Cerebellar cortex (tissue), 1 donor: ENCODE measurements around the gene DNAJC27.
"Not testable (repeated sequence)": the region's sequence is repeated elsewhere in the genome, so short reads cannot be mapped to it uniquely, and the experiment has no call there.

Experiments used
- DNase-seq: peaks from one replicate; pipeline ENCODE4 v3.0.0-alpha.2; 2015; ENCODE audit warnings: low spot score

Gene DNAJC27

DNA sequence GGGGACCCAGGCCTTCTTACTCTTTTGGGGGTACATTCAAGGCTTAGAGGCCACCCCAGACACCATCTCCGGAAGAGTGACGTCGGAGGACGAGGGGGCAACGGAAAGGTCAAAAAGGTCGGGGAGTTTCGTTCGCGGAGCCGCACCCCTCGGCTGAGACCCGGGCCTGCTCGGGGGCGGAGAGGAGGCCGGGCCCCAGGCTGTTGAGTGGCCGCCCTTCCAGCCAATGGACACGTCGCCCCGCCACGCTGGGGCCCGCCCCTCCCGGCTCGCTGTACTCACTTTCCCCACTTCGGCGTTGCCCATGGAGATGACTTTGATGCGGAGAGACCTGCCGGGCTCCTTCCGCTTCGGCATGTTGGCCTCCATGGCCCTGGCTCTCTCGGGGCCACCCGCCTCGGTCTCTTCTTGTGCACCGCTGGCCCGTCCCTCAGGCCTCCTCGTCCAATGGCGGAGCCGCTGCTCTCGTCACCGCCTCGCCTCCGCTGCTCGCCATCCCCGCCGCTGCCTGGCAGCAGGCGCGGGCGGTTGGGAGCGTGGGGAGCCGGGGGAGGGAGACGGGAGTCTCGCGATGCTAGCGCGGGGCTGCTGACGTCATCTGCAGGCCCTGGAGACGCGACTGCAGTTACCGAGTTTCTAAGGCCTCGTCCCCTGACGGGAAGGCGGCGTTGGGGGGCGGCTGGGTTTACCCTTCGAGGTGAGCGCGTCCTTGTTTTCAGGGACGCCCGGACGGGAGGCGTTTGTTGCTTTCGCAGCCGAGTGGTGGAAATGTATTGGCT, at the start of gene DNAJC27:
DNAJC27 (minus strand) TSS at position 420 of the 779 bp plus-strand sequence; CDS start at position 369, 51 bp downstream.
- peak; percentile 98 for DNase-seq

DNA sequence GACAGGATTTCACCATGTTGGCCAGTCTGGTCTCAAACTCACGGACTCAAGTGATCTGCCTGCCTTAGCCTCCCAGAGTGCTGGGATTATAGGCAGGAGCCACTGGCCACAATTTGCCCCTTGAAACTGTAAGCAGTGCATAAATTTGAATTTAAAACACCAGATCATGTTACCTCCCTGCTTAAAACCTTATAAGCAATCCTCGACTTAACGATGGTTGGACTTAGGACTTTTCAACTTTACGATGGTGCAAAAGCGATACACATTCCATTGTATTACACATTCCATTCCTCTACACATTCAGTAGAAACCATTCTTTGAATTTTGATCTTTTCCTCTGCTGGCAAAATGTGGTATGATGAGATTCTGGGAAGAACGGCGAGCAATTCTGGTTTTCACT, 46.9 kb upstream of the DNAJC27 start:
- DNase-seq, result no peak

DNA sequence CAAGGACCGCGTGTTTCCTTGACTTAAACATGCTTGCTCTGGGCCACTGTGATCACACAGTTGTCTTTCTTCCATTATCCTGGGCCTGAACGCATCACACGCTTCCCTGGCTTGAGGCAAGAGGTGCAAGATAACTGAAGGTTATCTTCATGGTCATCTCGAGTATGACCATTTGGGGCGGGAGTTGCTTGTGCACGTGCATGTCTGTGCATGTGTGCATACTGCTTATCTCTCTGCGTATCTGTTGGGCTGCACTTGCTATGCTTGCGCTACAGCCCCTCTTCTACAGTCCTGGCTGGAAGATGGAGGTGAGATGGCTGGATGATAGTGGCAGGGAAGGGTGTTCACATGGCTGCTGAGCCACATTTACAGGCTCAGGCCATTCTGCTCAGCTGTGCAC, 42.9 kb upstream of the DNAJC27 start:
- no peak for DNase-seq

DNA sequence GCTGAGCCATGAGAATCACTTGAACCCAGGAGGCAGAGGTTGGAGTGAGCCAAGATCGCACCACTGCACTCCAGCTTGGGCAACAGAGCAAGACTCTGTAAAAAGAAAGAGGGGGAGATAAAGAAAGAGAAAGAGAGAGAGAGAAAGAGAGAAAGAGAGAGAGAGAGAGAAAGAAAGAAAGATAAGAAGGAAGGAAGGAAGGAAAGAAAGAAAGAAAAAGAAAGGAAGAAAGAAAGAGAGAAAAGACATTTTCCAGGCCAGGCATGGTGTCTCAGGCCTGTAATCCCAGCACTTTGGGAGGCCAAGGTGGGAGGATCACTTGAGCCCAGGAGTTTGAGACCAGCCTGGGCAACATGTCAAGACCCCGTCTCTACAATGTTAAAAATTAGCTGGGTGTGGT, 39.6 kb upstream of the DNAJC27 start:
- not testable (repeated sequence) for DNase-seq

DNA sequence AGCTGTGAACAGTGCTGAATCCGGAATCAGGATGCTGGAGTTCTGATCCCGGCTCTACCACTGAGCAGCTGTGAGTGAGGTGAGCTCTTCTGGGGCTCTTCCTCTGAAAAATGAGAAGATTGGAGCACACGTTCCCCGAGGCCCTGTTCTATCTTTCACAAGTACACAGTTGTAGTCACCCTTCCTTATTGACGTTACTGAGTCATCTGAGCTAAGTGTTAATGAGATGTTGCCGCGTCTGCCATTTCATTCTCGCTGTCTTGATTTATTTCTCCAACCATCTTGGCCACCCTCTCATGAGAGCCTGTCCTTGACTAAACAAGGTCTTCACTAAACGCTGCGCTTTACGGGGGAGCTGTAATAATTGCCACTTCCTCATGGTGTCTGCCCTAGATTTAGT, 38.2 kb upstream of the DNAJC27 start:
- DNase-seq, result no peak

DNA sequence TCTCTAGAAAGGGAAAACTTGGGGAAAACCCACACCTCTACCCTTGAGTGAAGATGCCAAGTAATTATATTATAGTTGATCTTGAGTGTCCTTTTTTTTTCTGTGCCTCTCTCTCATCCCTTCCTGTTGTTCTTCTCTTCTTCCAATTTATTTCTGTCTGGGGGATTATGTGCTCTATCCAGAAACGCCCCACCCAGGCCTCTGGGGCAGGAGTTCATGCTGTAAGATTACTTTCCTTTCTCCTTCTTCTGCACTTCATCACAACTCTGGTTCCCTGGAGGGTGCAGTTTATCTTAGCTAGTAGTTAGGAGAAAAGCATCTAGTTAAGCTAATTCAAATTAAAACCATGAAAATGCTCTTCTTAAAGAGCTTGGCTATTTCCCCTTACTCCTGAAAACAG, 30.3 kb upstream of the DNAJC27 start:
- DNase-seq, result no peak

DNA sequence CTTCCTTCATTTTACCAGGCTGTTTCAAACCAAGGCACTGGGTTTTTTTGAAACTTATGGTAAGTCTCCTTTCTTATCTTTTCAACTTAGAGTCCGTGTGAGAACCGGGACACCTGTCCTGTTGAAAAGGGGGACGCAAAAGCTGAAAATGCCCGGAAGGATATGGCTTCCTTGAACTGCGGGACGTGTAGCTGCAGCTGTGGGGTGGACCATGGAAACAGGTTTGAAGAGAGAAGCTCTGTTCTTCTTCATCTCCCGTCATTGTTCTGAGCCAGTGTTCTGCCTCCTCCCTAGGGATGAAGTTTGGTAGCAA, 29.5 kb upstream of the DNAJC27 start:
- no peak for DNase-seq

DNA sequence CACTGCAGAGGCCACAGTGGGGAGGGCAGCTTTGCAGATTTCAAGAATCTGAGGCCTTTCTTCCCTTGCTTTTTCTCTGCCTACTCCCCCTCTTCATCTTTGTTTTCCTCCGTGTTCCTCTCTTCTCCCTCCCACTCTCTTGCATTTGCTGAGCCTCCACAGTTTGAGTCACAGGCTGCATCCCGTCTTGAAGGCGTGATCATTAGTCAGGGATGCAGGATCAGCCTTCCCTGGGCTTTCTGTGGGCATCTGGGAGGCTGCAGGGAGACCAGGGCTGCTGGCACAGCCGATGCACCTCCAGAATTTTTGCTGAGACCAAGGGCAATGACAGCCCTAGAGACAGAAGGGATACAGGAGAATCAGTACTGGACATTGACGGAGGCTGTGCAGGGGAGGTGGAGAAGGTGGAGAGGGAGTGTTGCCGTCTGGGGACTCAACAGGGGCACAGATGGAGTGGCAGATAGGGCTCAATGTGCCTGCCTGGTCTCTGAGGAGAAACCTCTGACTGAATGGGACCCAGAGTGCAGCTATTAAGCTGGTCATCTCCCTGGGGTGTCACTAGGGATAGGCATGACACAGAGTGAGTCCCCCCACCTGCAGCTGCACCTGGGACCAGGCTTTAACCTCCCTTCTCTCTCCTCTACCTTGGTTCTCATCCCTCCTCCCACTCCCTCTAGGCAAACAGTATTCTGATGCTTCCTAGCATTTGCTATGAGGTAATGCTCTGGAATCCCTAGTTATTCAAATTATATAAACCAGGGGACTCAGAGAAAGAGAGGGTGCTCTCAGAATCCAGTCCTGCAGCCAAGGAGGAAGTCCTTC, 29.0 kb upstream of the DNAJC27 start:
- peak; percentile 8 for DNase-seq

DNA sequence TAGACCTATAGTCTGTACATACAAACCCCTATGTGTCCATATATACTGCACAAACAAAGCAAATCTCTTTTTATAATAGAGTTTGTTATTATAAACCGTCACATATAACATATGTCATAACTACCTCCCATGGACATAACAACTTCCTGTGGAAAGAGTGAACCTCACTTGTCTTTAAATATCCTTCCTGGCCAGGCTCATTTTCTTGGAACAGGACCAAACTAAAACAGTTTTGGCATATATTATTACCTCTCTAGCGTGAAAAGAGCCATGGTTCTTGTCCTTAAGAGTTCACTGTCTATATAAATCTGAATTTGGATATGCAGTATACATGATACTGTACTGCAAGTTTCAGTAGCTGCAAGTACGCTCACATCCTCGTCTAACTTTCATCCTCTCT, 28.3 kb upstream of the DNAJC27 start:
- no peak for DNase-seq

DNA sequence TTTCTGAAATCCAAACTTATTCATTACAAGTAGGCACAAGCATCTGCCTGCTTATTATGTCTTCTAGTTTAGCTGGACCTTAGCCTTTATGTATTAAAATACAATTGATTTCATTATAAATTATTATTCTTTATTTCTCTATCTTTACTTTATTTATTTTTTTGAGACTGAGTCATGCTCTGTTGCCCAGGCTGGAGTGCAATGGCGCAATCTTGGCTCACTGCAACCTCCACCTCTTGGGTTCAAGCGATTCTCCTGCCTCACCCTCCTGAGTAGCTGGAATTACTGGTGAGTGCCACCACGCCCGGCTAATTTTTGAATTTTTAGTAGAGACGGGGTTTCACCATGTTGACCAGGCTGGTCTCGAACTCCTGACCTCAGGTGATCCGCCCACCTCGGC, 27.3 kb upstream of the DNAJC27 start:
- DNase-seq, result not testable (repeated sequence)

DNA sequence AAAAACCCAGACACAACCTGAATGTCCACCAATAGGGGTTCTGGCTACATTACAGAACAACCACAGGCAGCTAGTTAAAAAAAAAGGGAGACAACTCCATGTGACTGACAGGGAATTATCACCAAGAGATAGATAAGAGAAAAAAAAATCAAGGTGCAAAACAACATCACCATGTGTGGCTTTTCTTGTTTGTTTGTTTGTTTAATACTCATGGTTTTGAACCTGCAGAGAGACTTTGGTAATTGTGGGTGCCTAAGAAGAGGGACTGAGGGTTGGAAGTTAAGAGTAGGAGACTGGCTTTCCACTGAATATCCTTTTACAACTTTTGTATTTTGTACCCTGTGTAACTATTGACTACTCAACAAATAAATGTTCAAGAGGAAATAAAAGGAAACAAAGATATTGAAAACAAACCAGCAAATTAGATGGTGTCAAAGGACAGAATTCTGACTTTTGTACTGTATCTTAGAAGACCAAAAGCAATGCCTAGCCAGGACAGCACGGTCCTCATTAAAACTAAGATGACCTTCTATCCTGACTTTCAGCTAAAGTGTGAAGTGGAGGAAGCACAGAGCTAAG, 22.5 kb upstream of the DNAJC27 start:
- DNase-seq, result no peak

DNA sequence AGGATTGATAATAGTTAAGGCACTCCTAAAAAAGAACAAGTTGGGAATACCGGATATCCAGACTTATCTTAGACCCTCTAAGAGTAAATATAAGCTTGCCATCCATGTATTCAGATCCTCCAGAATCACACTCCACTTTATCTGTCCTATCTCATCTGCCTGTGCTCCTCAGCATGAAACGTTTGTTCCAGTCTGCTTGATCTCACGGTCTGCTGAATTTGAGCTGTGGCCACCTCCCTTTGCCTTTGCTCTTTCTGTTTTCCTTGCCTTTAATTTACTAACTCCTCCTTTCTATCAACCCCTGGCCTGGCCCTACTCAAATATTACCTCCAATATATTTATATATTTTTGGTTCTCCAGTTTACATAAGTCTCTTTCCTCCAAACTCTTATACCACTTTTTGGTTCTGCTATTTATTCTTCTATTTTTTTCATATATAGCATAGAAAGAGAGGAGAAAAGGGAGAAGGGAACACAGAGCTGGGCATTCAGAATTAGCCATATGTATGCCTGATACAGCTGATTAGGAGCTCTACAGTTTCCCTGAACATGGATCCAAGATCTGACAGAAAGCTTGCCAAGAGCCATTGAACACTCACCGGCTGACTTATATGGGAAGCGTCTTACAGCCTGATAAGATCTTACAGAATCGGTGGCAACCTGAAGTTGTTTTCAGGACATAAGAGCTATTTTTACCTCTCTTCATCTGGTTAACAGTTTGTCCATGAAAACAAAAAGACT, 21.8 kb upstream of the DNAJC27 start:
- DNase-seq, result peak; percentile 33

DNA sequence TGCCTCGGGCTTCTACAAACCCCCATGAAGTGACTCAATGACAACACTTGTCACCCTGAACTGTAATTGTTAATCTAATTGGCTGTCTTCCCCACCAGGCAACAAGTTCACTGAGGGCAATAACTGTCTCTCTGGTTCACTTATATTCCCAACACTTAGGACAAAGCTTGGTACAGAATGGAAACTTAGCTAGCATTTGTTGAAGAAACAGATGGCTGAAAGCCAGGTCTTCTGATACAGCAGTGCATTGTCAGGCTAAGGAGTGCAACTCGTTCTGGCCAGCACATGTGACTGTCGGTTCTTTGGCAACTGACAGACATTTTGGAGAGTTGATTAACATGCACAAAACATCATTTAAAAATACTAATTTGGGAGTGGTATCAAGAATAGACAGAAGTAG, 14.6 kb upstream of the DNAJC27 start:
- DNase-seq, result no peak

DNA sequence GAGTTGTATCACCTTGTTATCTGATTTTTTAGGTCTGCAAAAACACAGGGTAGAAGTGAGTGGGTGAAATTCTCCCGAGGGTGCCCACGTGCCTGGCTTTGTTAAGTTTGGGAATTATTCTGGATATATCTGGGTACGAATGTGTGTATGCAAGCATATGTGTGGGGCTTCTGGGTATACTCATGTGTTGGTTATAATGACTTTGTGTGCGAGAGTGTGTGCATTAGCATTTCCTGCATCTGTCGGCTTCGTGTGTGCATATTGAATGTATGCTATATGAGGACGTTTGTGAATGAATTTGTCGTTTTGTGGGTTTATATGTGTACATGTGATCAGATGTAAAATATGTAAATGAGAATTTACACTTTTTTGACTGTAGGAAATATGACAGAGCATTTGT, 13.8 kb upstream of the DNAJC27 start:
- no peak for DNase-seq

DNA sequence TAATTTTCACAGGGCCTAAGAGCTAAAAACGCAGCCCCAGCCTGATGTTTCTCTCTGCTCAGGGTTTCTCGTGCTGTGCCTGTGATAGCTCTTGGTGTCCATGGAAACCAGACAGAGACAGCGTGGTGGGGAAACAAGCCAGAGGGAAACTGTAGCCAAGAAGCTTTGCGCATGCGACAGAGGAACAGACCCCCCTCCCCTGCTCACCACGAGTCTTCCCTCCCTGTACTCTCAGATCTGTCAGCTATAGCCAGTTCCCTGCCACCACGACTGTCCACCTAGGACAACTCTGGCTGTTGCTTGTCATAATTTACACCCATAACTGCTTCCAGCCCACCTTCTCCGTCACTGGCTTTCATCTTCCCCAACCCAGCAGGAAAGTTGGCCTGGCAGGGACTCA, 13.2 kb upstream of the DNAJC27 start:
- peak; percentile 53 for DNase-seq

DNA sequence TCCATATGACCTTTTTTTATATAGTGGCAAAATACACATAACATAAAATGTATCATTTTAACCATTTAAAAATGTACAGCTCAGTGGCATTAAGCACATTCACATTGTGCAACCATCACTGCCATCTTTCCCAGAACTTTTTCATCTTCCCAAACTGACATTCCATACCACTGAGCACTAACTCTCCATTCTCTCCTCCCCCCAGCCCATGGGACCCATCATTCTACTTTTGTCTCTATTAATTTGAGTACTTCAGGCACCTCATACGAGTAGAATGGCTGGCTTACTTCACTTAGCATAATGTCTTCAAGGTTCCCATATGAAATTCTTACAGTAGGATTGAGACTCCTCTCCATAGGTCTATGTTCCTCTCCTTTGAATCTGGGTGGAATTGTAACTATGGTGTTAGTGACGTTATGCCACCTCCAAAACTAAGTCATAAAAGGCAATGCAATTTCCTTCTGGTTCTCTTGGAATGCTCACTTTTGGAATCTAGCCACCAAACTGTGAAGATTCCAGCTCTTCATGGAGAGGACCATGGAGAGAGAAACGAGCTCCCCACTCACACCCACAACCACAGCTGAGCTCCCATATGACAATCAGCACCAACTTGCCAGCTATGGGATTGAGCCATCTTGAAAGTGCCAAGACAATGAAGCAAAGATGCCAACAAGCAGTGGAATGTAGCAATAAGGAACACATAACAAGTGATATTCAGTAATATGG, 9.8 kb upstream of the DNAJC27 start:
- DNase-seq, result no peak

DNA sequence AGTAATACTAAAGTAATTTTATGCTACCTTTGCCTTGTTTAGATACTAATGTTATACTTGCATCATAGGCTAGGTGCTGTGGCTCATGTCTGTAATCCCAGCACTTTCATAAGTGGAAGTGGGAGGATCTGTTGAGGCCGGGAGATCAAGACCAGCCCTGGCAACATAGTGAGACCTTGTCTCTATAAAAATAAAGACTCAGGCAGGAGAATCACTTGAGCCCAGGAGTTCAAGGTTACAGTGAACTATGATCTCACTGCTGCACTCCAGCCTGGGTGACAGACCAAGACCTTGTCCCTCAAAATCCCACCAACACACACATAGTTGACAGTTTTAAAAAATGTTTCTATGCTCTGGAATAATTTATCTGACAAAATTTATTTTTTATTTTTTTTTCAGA, 6.9 kb upstream of the DNAJC27 start:
- DNase-seq, result no peak

DNA sequence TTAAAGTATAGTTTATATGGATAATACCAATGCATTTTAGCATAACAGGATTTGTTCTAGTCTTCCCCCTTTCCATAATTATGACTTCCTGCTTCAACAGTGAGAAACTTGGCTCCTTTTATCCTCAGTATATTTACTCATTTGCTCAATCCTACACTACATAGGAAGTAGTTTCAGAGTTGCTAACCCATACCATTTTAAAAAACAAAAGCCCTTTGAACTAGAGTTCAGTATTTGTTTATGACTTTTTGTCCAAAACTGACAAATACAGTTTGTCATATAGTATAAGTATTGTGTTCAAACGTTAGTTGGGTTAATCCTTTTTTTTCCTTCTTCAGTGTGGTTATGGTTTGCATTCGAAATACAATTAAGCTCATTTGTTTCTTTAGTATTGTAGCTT, 5.9 kb upstream of the DNAJC27 start:
- DNase-seq, result no peak

DNA sequence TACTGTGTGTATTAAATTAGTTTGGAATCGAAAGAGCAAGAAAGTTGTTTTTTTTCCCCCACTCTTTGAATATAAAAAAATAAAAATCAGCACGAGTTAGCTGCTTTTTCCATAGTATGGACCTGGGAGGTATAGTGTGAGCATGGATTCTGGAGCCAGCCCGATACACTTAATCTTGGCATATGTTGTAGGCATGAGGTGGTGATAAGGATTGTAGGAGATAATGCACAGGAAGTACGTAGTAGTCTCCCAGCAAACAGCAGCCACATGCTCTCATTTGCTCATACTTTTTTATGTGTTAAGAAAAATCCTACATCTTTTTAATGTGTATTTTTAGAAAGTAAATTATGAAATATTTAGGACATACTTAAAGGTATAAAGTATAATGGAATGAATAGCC, 2.1 kb upstream of the DNAJC27 start:
- no peak for DNase-seq

DNA sequence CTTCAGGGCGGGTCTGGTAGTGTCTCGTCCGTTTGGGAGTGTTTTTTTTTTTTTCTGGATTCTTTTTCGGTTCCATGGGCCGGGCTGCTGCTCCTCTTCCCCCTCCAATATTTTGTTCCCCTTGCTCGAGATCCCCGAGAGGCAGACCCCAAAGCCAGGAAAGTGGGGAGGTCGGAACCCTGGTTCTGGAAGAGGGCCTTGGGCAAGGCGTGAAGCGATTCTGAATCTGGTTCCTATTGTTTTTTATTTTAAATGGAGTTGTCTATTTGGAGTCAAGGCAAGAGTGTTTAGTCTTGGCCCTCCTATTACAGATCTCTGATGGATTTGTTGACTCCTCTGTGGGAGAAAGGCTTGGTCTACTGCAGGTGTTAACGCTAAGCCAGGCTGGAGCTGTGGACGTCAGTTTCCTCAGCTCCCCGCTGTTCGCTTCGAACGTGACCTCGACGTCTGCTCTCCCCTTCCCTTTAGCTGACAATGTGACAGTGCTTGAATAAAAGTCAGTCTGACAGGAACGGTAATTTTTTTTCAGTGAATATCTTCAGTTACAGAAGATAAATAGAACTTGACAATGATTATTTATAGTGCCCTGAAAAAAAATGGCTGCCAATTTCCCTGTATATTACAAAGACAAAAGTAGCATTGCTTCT, 683 bp upstream of the DNAJC27 start:
- DNase-seq, result peak; percentile 72

DNA sequence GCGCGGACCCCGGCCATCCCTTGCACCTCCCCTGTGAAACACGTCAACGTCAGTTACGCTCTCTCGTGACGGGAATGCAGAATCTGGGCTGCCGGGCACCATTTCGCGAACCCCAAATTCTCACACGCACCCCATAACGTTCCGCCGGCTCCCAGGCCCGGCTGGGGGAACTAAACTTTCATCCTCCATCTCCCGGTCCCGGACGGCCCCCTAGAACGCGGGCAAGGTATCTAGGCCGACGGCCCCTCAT, 544 bp downstream of the DNAJC27 start:
- DNase-seq, result no peak
